HepG2 (cell line): ENCODE data around the gene TBC1D10B. TPM values are rescaled to one million over a fixed set of nuclear protein-coding genes. Genes with fewer than 3 reads are reported as not detected.
A peak's percentile ranks its signal among the peaks of the same experiment; 100 is the strongest.

Source experiments
- ADNP ChIP-seq: sonication (generic); formaldehyde crosslinking; IDR thresholded peaks from 2 replicates; pipeline ENCODE4 v1.4.0; 2020; ENCODE audit warnings: missing genetic modification reagents
- AGO1 ChIP-seq: fragments of 200-400 bp; formaldehyde crosslinking; IDR thresholded peaks from 2 replicates; pipeline ENCODE4 v1.6.1; 2017; ENCODE audit warnings: mild to moderate bottlenecking, low read depth, low read length, moderate library complexity; ENCODE audit not compliant: poor library complexity, severe bottlenecking
- CEBPB ChIP-seq: IDR thresholded peaks from 2 replicates; pipeline ENCODE4 v1.6.1; 2011; ENCODE audit warnings: low read depth, low read length, improper control_type of control experiment, borderline replicate concordance
- EP300 ChIP-seq, 3 experiments: sonication (generic) in 1 of 3; formaldehyde crosslinking in 1 of 3; IDR thresholded peaks; 2 replicates each; pipeline versions ENCODE4 v1.5.1 to v1.6.1; 2011 to 2020; ENCODE audit warnings: low read depth in 2 of 3, low read length in 2 of 3, borderline replicate concordance in 1 of 3, improper control_type of control experiment in 1 of 3, mild to moderate bottlenecking in 1 of 3, missing genetic modification reagents in 1 of 3, moderate library complexity in 1 of 3
- ERF ChIP-seq: IDR thresholded peaks from 2 replicates; pipeline ENCODE4 v1.6.1; 2018; ENCODE audit warnings: missing biosample characterization, missing genetic modification reagents
- FOXK1 ChIP-seq: sonication (generic); formaldehyde crosslinking; IDR thresholded peaks from 2 replicates; pipeline ENCODE4 v1.4.0; 2020; ENCODE audit warnings: low read depth, missing genetic modification reagents, borderline replicate concordance
- JUND ChIP-seq: sonication (generic); formaldehyde crosslinking; IDR thresholded peaks from 2 replicates; pipeline ENCODE4 v1.8.0; 2022; ENCODE audit warnings: mild to moderate bottlenecking, missing genetic modification reagents
- MYC ChIP-seq: sonication (generic); formaldehyde crosslinking; IDR thresholded peaks from 2 replicates; pipeline ENCODE4 v1.9.0; 2021; ENCODE audit warnings: missing genetic modification reagents, borderline replicate concordance
- POLR2AphosphoS5 ChIP-seq: IDR thresholded peaks from 2 replicates; pipeline ENCODE4 v1.6.1; 2012; ENCODE audit warnings: low read depth, low read length
- TCF7 ChIP-seq: sonication (generic); IDR thresholded peaks from 2 replicates; pipeline ENCODE4 v1.6.1; 2016; ENCODE audit warnings: antibody characterized with exemption, low read depth
- ZBTB25 ChIP-seq: IDR thresholded peaks from 2 replicates; pipeline ENCODE4 v1.6.1; 2018; ENCODE audit warnings: missing genetic modification reagents
- ZBTB39 ChIP-seq: sonication (generic); formaldehyde crosslinking; IDR thresholded peaks from 2 replicates; pipeline ENCODE4 v1.5.0; 2020; ENCODE audit warnings: missing genetic modification reagents
- ZNF292 ChIP-seq: sonication (generic); formaldehyde crosslinking; IDR thresholded peaks from 2 replicates; pipeline ENCODE4 v1.8.1; 2022; ENCODE audit warnings: mild to moderate bottlenecking, low read depth, missing genetic modification reagents, borderline replicate concordance
- ZNF550 ChIP-seq: sonication (generic); formaldehyde crosslinking; IDR thresholded peaks from 2 replicates; pipeline ENCODE4 v1.4.0; 2020; ENCODE audit warnings: mild to moderate bottlenecking, missing genetic modification reagents, borderline replicate concordance
- polyA plus RNA-seq, 8 experiments: library from polyadenylated mRNA; depleted of rRNA in 3 of 8; stranded (reverse) in 7 of 8; unstranded in 1 of 8; fragments of >200 nt; fragmentation: Illumina TruSeq in 4 of 8; extraction: Trizol in 4 of 8; gene quantifications; 2 replicates each; pipeline versions ENCODE4 v1.2.1 to v1.2.3, GENCODE V29; 2011 to 2016; ENCODE audit warnings: low read depth in 4 of 8, missing spikeins in 1 of 8, mixed read lengths in 1 of 8; ENCODE audit not compliant: insufficient read depth in 1 of 8
- total RNA-seq, 5 experiments: library from RNA; depleted of rRNA; stranded (reverse); fragments of >200 nt; fragmentation: Illumina TruSeq; extraction: Trizol; gene quantifications; 2 replicates each; pipeline ENCODE4 v1.2.3, GENCODE V29; 2016; ENCODE audit warnings: low read depth in 1 of 5
- TF ChIP-seq, protein P1 (sequence below): sonication (generic); formaldehyde crosslinking; IDR thresholded peaks from 2 replicates; pipeline ENCODE4 v1.5.0; 2020; ENCODE audit warnings: mild to moderate bottlenecking, missing genetic modification reagents, moderate library complexity
- TF ChIP-seq, protein P2 (sequence below): IDR thresholded peaks from 2 replicates; pipeline ENCODE4 v1.6.1; 2016; ENCODE audit warnings: low read depth, missing genetic modification reagents, missing compliant biosample characterization

The TBC1D10B gene
- total and polyA plus RNA-seq, 2 of the 13 experiments (the other 11 are each of a cell fraction or from before 2014, with no cell fraction given): 15.7 to 24.8 TPM

GRCh38 chr16:30409125-30410060, 39.1 kb upstream of the TBC1D10B start (continued):
- TF ChIP-seq ZBTB25 (CRISPR knock-in tag): peak; percentile 72; the same call in 1 of the 2 replicates
- no peak for TF ChIP-seq ZBTB39 (CRISPR knock-in tag)
- TF ChIP-seq FOXK1 (CRISPR knock-in tag): no peak
- no peak; the same call in 1 of the 2 replicates for TF ChIP-seq POLR2AphosphoS5
- TF ChIP-seq, protein P1, sequence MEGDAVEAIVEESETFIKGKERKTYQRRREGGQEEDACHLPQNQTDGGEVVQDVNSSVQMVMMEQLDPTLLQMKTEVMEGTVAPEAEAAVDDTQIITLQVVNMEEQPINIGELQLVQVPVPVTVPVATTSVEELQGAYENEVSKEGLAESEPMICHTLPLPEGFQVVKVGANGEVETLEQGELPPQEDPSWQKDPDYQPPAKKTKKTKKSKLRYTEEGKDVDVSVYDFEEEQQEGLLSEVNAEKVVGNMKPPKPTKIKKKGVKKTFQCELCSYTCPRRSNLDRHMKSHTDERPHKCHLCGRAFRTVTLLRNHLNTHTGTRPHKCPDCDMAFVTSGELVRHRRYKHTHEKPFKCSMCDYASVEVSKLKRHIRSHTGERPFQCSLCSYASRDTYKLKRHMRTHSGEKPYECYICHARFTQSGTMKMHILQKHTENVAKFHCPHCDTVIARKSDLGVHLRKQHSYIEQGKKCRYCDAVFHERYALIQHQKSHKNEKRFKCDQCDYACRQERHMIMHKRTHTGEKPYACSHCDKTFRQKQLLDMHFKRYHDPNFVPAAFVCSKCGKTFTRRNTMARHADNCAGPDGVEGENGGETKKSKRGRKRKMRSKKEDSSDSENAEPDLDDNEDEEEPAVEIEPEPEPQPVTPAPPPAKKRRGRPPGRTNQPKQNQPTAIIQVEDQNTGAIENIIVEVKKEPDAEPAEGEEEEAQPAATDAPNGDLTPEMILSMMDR: peak; percentile 98
- no peak for TF ChIP-seq AGO1
- TF ChIP-seq EP300 (IDR thresholded peaks at IDR 0.05; ENCODE audit: low read depth in 2 of 2, low read length in 2 of 2): 0 out of 4 replicates have a peak, but pooled peaks of 1 of the 2 experiments have one; percentile 4
- TF ChIP-seq EP300 (CRISPR knock-in tag; IDR thresholded peaks at IDR 0.05; ENCODE audit: borderline replicate concordance): no peak
- TF ChIP-seq ZNF292 (CRISPR knock-in tag): 0 out of 2 replicates have a peak, but pooled peaks have one; percentile 41
- TF ChIP-seq ERF (CRISPR knock-in tag): peak; percentile 73
- no peak for TF ChIP-seq MYC
- TF ChIP-seq TCF7: no peak
- no peak for TF ChIP-seq CEBPB
- no peak for TF ChIP-seq JUND (CRISPR knock-in tag)
- TF ChIP-seq, protein P2, sequence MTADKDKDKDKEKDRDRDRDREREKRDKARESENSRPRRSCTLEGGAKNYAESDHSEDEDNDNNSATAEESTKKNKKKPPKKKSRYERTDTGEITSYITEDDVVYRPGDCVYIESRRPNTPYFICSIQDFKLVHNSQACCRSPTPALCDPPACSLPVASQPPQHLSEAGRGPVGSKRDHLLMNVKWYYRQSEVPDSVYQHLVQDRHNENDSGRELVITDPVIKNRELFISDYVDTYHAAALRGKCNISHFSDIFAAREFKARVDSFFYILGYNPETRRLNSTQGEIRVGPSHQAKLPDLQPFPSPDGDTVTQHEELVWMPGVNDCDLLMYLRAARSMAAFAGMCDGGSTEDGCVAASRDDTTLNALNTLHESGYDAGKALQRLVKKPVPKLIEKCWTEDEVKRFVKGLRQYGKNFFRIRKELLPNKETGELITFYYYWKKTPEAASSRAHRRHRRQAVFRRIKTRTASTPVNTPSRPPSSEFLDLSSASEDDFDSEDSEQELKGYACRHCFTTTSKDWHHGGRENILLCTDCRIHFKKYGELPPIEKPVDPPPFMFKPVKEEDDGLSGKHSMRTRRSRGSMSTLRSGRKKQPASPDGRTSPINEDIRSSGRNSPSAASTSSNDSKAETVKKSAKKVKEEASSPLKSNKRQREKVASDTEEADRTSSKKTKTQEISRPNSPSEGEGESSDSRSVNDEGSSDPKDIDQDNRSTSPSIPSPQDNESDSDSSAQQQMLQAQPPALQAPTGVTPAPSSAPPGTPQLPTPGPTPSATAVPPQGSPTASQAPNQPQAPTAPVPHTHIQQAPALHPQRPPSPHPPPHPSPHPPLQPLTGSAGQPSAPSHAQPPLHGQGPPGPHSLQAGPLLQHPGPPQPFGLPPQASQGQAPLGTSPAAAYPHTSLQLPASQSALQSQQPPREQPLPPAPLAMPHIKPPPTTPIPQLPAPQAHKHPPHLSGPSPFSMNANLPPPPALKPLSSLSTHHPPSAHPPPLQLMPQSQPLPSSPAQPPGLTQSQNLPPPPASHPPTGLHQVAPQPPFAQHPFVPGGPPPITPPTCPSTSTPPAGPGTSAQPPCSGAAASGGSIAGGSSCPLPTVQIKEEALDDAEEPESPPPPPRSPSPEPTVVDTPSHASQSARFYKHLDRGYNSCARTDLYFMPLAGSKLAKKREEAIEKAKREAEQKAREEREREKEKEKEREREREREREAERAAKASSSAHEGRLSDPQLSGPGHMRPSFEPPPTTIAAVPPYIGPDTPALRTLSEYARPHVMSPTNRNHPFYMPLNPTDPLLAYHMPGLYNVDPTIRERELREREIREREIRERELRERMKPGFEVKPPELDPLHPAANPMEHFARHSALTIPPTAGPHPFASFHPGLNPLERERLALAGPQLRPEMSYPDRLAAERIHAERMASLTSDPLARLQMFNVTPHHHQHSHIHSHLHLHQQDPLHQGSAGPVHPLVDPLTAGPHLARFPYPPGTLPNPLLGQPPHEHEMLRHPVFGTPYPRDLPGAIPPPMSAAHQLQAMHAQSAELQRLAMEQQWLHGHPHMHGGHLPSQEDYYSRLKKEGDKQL (CRISPR knock-in tag): no peak
- no peak for TF ChIP-seq ADNP (CRISPR knock-in tag)
- TF ChIP-seq ZNF550 (CRISPR knock-in tag): no peak
